H1 (cell line): ENCODE results near the gene RREB1.

ENCODE experiments used
- ATF3 ChIP-seq: IDR thresholded peaks from 2 replicates; pipeline ENCODE4 v1.6.1; 2011; ENCODE audit warnings: low read depth, mild to moderate bottlenecking, low read length; ENCODE audit not compliant: insufficient read depth
- CBX5 ChIP-seq: fragments of 300-800, 300-1000 bp; sonication (generic); IDR thresholded peaks from 2 replicates; pipeline ENCODE4 v1.7.1; 2016; ENCODE audit warnings: antibody characterized with exemption, low read length, low read depth
- CHD1 ChIP-seq: IDR thresholded peaks from 2 replicates; pipeline ENCODE4 v1.6.1; 2012; ENCODE audit warnings: low read depth, low read length, improper control_type of control experiment
- CTCF ChIP-seq, 3 experiments: IDR thresholded peaks; 1 replicate in 2 of 3; 2 replicates in 1 of 3; pipeline versions ENCODE4 v1.5.1 to v1.6.1; 2011; ENCODE audit warnings: low read length in 3 of 3, mild to moderate bottlenecking in 3 of 3, inconsistent platforms in 2 of 3, low read depth in 1 of 3, moderate library complexity in 1 of 3; ENCODE audit not compliant: insufficient read depth in 1 of 3; ENCODE audit errors: control extremely low read depth in 1 of 3
- MAX ChIP-seq: IDR thresholded peaks from 2 replicates; pipeline ENCODE4 v1.6.1; 2012; ENCODE audit warnings: inconsistent platforms
- RAD21 ChIP-seq, 2 experiments: IDR thresholded peaks in 1 of 2; conservative IDR thresholded peaks in 1 of 2; 2 replicates each; pipeline ENCODE4 v1.6.1; 2011; ENCODE audit warnings: low read depth in 2 of 2, low read length in 2 of 2, improper control_type of control experiment in 1 of 2, inconsistent platforms in 1 of 2, mild to moderate bottlenecking in 1 of 2, moderate library complexity in 1 of 2
- RFX5 ChIP-seq: IDR thresholded peaks from 2 replicates; pipeline ENCODE4 v1.6.1; 2011; ENCODE audit warnings: low read depth, low read length, improper control_type of control experiment, borderline replicate concordance
- TAF1 ChIP-seq: IDR thresholded peaks from 2 replicates; pipeline ENCODE4 v1.6.1; 2011; ENCODE audit warnings: mild to moderate bottlenecking, low read depth, low read length
- TAF7 ChIP-seq: optimal IDR thresholded peaks from 2 replicates; pipeline ENCODE3; 2011; ENCODE audit warnings: low read depth, mild to moderate bottlenecking, inconsistent platforms, low read length, moderate library complexity, borderline replicate concordance
- YY1 ChIP-seq: IDR thresholded peaks from 2 replicates; pipeline ENCODE4 v1.6.1; 2011; ENCODE audit warnings: low read depth, mild to moderate bottlenecking, low read length

- TF ChIP-seq CTCF (IDR thresholded peaks at IDR 0.05; ENCODE audit: control extremely low read depth in 1 of 3, insufficient read depth in 1 of 3, low read depth in 1 of 3, low read length in 3 of 3) (no peak), CHD1 (no peak), TAF1 (no peak), ATF3 (no peak), YY1 (no peak), CBX5 (no peak), TAF7 (no peak), RAD21 (IDR thresholded peaks at IDR 0.05 in 1 of 2, conservative IDR thresholded peaks at IDR 0.05 in 1 of 2; ENCODE audit: low read depth in 2 of 2, low read length in 2 of 2) (no peak), MAX (no peak), RFX5 (no peak)
Observed at GRCh38 chr6:7241160-7241559, 133.4 kb downstream of the RREB1 start.
